ENCODE measurements around the gene FCGBP. TPM values are rescaled to one million over a fixed set of nuclear protein-coding genes. Genes with fewer than 3 reads are reported as not detected.
"Not testable (repeated sequence)": the region's sequence is repeated elsewhere in the genome, so short reads cannot be mapped to it uniquely, and the experiment has no call there.

Gene FCGBP
- total and polyA plus RNA-seq, 3 experiments from 2014 or later = 2.7 to 7.9 (median 7.0) TPM

GRCh38 chr19:39894236-39894606, 40.2 kb downstream of the FCGBP start:
- H3K27ac Mint-ChIP-seq; H3K27me3 Mint-ChIP-seq; H3K4me1 Mint-ChIP-seq; POLR2A ChIA-PET; H3K4me1 ChIP-seq (ENCODE audit: insufficient read depth, low read length); H3K9me3 Mint-ChIP-seq; H3K36me3 ChIP-seq (ENCODE audit: insufficient read depth, low read length); DNase-seq; H3K4me3 Mint-ChIP-seq; H3K4me3 ChIP-seq (ENCODE audit: low read length); H3K9me3 ChIP-seq (ENCODE audit: low read length); H3K27me3 ChIP-seq (ENCODE audit: insufficient read depth, low read length, poor library complexity, severe bottlenecking); H3K27ac ChIP-seq (ENCODE audit: low read depth, low read length): not testable (repeated sequence)
- H3K36me3 Mint-ChIP-seq = peaks cover 0 to 21% (median 17%) of the 10 kb centered on the region in 3 donors
- CTCF ChIA-PET = interaction anchor here (1.5 kb wide), 1 partner anchor 76 kb away, joined by 12 read pairs; the partner anchor contains the start of gene PSMC4

GRCh38 chr19:39893366-39894235, 40.8 kb downstream of the FCGBP start:
- POLR2A ChIA-PET; H3K4me1 Mint-ChIP-seq; H3K36me3 ChIP-seq (ENCODE audit: insufficient read depth, low read length); CTCF ChIA-PET; H3K9me3 ChIP-seq (ENCODE audit: low read length); H3K27me3 Mint-ChIP-seq; H3K27ac ChIP-seq (ENCODE audit: low read depth, low read length); H3K27me3 ChIP-seq (ENCODE audit: insufficient read depth, low read length, poor library complexity, severe bottlenecking); H3K9me3 Mint-ChIP-seq; H3K4me1 ChIP-seq (ENCODE audit: insufficient read depth, low read length); H3K4me3 ChIP-seq (ENCODE audit: low read length): not testable (repeated sequence)
- DNase-seq = peak in 4 of 5 donors; percentile 36 to 76 (median 66)
- Mint-ChIP-seq H3K27ac (peak overlapping the region in 5 of 8 donors; percentile 29 to 95 (median 77)), H3K36me3 (peaks cover 0 to 21% (median 17%) of the 10 kb centered on the region in 3 donors), H3K4me3 (peak overlapping the region in 5 of 7 donors; percentile 6 to 74 (median 28))

GRCh38 chr19:39892506-39892902, 41.9 kb downstream of the FCGBP start:
- H3K4me1 ChIP-seq (ENCODE audit: insufficient read depth, low read length); H3K27me3 ChIP-seq (ENCODE audit: insufficient read depth, low read length, poor library complexity, severe bottlenecking); H3K9me3 Mint-ChIP-seq; H3K9me3 ChIP-seq (ENCODE audit: low read length); H3K4me1 Mint-ChIP-seq; H3K4me3 ChIP-seq (ENCODE audit: low read length); H3K27me3 Mint-ChIP-seq; POLR2A ChIA-PET; H3K36me3 ChIP-seq (ENCODE audit: insufficient read depth, low read length); H3K27ac ChIP-seq (ENCODE audit: low read depth, low read length): not testable (repeated sequence)
- H3K4me3 Mint-ChIP-seq = peak overlapping the region in 1 of 7 donors; percentile 34
- peak overlapping the region in 2 of 8 donors; percentile 51 to 74 for H3K27ac Mint-ChIP-seq
- peak in 1 of 5 donors; percentile 4 for DNase-seq
- CTCF ChIA-PET = interaction anchor here (2.2 kb wide), 1 partner anchor 78 kb away, joined by 7 read pairs; the partner anchor contains the start of gene PSMC4
- H3K36me3 Mint-ChIP-seq = peaks cover 0 to 21% (median 17%) of the 10 kb centered on the region in 3 donors

- CTCF ChIA-PET = interaction anchor here (2.2 kb wide), 1 partner anchor 79 kb away, joined by 7 read pairs; the partner anchor contains the start of gene PSMC4
- H3K9me3 ChIP-seq (ENCODE audit: low read length); H3K4me1 ChIP-seq (ENCODE audit: insufficient read depth, low read length); H3K27me3 Mint-ChIP-seq; H3K4me1 Mint-ChIP-seq; H3K36me3 ChIP-seq (ENCODE audit: insufficient read depth, low read length); H3K27me3 ChIP-seq (ENCODE audit: insufficient read depth, low read length, poor library complexity, severe bottlenecking); H3K9me3 Mint-ChIP-seq; H3K4me3 ChIP-seq (ENCODE audit: low read length); POLR2A ChIA-PET; H3K27ac ChIP-seq (ENCODE audit: low read depth, low read length): not testable (repeated sequence)
- peak in 1 of 5 donors; percentile 45 for DNase-seq
- Mint-ChIP-seq H3K36me3 (peaks cover 0 to 21% (median 17%) of the 10 kb centered on the region in 3 donors), H3K4me3 (peak overlapping the region in 1 of 7 donors; percentile 34), H3K27ac (peak overlapping the region in 2 of 8 donors; percentile 51 to 74)
Observed at GRCh38 chr19:39891660-39892505, 42.6 kb downstream of the FCGBP start.

GRCh38 chr19:39890755-39891551, 43.5 kb downstream of the FCGBP start:
- H3K4me1 ChIP-seq (ENCODE audit: insufficient read depth, low read length) = no peaks in the 10 kb centered on the region
- Mint-ChIP-seq H3K36me3 (peaks cover 0 to 21% (median 17%) of the 10 kb centered on the region in 3 donors), H3K27ac (peak overlapping the region in 2 of 8 donors; percentile 3 to 81), H3K4me3 (no peak overlapping the region), H3K27me3 (no peaks in the 10 kb centered on the region), H3K9me3 (no peaks in the 10 kb centered on the region), H3K4me1 (peaks cover 0 to 6% (median 4%) of the 10 kb centered on the region in 3 donors)
- H3K27me3 ChIP-seq (ENCODE audit: insufficient read depth, low read length, poor library complexity, severe bottlenecking) = no peaks in the 10 kb centered on the region
- H3K4me3 ChIP-seq (ENCODE audit: low read length) = no peak overlapping the region
- no peak overlapping the region for H3K27ac ChIP-seq (ENCODE audit: low read depth, low read length)
- no peaks in the 10 kb centered on the region for H3K9me3 ChIP-seq (ENCODE audit: low read length)
- POLR2A ChIA-PET = no interaction called here
- CTCF ChIA-PET = interaction anchor here (2.2 kb wide), 1 partner anchor 80 kb away, joined by 7 read pairs; the partner anchor contains the start of gene PSMC4
- peak in 1 of 5 donors; percentile 32 for DNase-seq
- H3K36me3 ChIP-seq (ENCODE audit: insufficient read depth, low read length) = no peaks in the 10 kb centered on the region

GRCh38 chr19:39889872-39890754, 44.3 kb downstream of the FCGBP start:
- POLR2A ChIA-PET, H3K27me3 Mint-ChIP-seq: not testable (repeated sequence)

GRCh38 chr19:39887456-39887951, 46.9 kb downstream of the FCGBP start:
- H3K9me3 Mint-ChIP-seq; H3K27me3 Mint-ChIP-seq; DNase-seq; H3K4me3 ChIP-seq (ENCODE audit: low read length); POLR2A ChIA-PET; CTCF ChIA-PET; H3K27ac ChIP-seq (ENCODE audit: low read depth, low read length); H3K4me1 Mint-ChIP-seq; H3K36me3 ChIP-seq (ENCODE audit: insufficient read depth, low read length); H3K4me1 ChIP-seq (ENCODE audit: insufficient read depth, low read length); H3K4me3 Mint-ChIP-seq; H3K27me3 ChIP-seq (ENCODE audit: insufficient read depth, low read length, poor library complexity, severe bottlenecking); H3K27ac Mint-ChIP-seq; H3K9me3 ChIP-seq (ENCODE audit: low read length): not testable (repeated sequence)
- peaks cover 0 to 17% (median 13%) of the 10 kb centered on the region in 3 donors for H3K36me3 Mint-ChIP-seq

More at GRCh38 chr19:39889872-39890754, 44.3 kb downstream of the FCGBP start:
- not testable (repeated sequence) for H3K4me1 ChIP-seq (ENCODE audit: insufficient read depth, low read length); H3K4me1 Mint-ChIP-seq; H3K4me3 Mint-ChIP-seq; H3K36me3 ChIP-seq (ENCODE audit: insufficient read depth, low read length); H3K9me3 Mint-ChIP-seq; H3K27ac ChIP-seq (ENCODE audit: low read depth, low read length); H3K9me3 ChIP-seq (ENCODE audit: low read length); H3K4me3 ChIP-seq (ENCODE audit: low read length); H3K27ac Mint-ChIP-seq; H3K27me3 ChIP-seq (ENCODE audit: insufficient read depth, low read length, poor library complexity, severe bottlenecking); DNase-seq
- H3K36me3 Mint-ChIP-seq = peaks cover 0 to 21% (median 17%) of the 10 kb centered on the region in 3 donors
- CTCF ChIA-PET = interaction anchor here (2.2 kb wide), 1 partner anchor 81 kb away, joined by 7 read pairs; the partner anchor contains the start of gene PSMC4
